ENCODE results near the gene DEGS1. TPM values are rescaled to one million over a fixed set of nuclear protein-coding genes. Genes with fewer than 3 reads are reported as not detected.

Gene DEGS1
- total RNA-seq, 1 experiment from 2014 or later: 59.8 TPM

- H3K9ac ChIP-seq (ENCODE audit: extremely low read depth, insufficient read length, low read length): no peak overlapping the region
- H3K23me2 ChIP-seq (ENCODE audit: insufficient read length, low read depth, low read length, poor library complexity, severe bottlenecking): no peaks in the 10 kb centered on the region
- no peaks in the 10 kb centered on the region for H3K79me1 ChIP-seq (ENCODE audit: insufficient read depth, low read depth, low read length, poor library complexity, severe bottlenecking)
- H2BK15ac ChIP-seq (ENCODE audit: low read depth, low read length): no peak overlapping the region
- TF ChIP-seq, protein P1, sequence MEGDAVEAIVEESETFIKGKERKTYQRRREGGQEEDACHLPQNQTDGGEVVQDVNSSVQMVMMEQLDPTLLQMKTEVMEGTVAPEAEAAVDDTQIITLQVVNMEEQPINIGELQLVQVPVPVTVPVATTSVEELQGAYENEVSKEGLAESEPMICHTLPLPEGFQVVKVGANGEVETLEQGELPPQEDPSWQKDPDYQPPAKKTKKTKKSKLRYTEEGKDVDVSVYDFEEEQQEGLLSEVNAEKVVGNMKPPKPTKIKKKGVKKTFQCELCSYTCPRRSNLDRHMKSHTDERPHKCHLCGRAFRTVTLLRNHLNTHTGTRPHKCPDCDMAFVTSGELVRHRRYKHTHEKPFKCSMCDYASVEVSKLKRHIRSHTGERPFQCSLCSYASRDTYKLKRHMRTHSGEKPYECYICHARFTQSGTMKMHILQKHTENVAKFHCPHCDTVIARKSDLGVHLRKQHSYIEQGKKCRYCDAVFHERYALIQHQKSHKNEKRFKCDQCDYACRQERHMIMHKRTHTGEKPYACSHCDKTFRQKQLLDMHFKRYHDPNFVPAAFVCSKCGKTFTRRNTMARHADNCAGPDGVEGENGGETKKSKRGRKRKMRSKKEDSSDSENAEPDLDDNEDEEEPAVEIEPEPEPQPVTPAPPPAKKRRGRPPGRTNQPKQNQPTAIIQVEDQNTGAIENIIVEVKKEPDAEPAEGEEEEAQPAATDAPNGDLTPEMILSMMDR (conservative IDR thresholded peaks at IDR 0.05): no peak
- Mint-ChIP-seq H3K9me3 (no peaks in the 10 kb centered on the region), H3K4me3 (no peak overlapping the region), H3K27ac (no peak overlapping the region), H3K4me1 (peaks cover 25% of the 10 kb centered on the region in 2 experiments), H3K27me3 (ENCODE audit: low read depth) (peaks cover 7% of the 10 kb centered on the region), H3K36me3 (ENCODE audit: insufficient read depth in 1 of 3, low read depth in 3 of 3) (no peaks in the 10 kb centered on the region)
- H4K91ac ChIP-seq (ENCODE audit: insufficient read length, low read depth, low read length): no peak overlapping the region
- H2AFZ ChIP-seq (ENCODE audit: low read length): no peak overlapping the region
- no peaks in the 10 kb centered on the region for H3K9me3 ChIP-seq (ENCODE audit: control insufficient read depth, low read depth, low read length)
- H3K4ac ChIP-seq (ENCODE audit: low read depth, low read length): no peak overlapping the region
- H2BK120ac ChIP-seq (ENCODE audit: low read depth, low read length, poor library complexity, severe bottlenecking): no peak overlapping the region
- no peak overlapping the region for H2AK5ac ChIP-seq (ENCODE audit: insufficient read length, low read length)
- no peaks in the 10 kb centered on the region for H4K20me1 ChIP-seq (ENCODE audit: control insufficient read depth, insufficient read depth, insufficient read length)
- H4K8ac ChIP-seq (replicated peaks; ENCODE audit: insufficient read length, low read depth, low read length): no peak overlapping the region
- H2BK5ac ChIP-seq (ENCODE audit: insufficient read length, low read length): no peak overlapping the region
- H3K79me2 ChIP-seq (ENCODE audit: insufficient read depth, low read length): no peaks in the 10 kb centered on the region
- H3K23ac ChIP-seq (ENCODE audit: insufficient read length, low read depth, low read length): no peak overlapping the region
- H2BK20ac ChIP-seq (ENCODE audit: low read depth, low read length, poor library complexity, severe bottlenecking): no peak overlapping the region
- no peaks in the 10 kb centered on the region; the same call in 1 of the 2 replicates for H3K27me3 ChIP-seq (ENCODE audit: insufficient read depth, low read length)
- H3K27ac ChIP-seq (ENCODE audit: insufficient read length, low read depth, low read length): no peak overlapping the region
- H3K18ac ChIP-seq (ENCODE audit: insufficient read length, low read depth, low read length): no peak overlapping the region
- H3K56ac ChIP-seq (ENCODE audit: insufficient read length, low read depth, low read length): no peak overlapping the region
- no peak for DNase-seq
- H3T11ph ChIP-seq (ENCODE audit: low read length): no peak overlapping the region
- no peak overlapping the region for H3K4me2 ChIP-seq (ENCODE audit: insufficient read depth, insufficient read length, low read length)
- WGBS (ENCODE audit: extremely low coverage, insufficient read length, low lambda C conversion rate): no CpG with 5 or more reads among the region's 7 CpGs
- H2BK12ac ChIP-seq (ENCODE audit: insufficient read length, low read depth, low read length): no peak overlapping the region
- no peak overlapping the region for H3K14ac ChIP-seq (ENCODE audit: insufficient read depth, low read length)
- peaks cover 5% of the 10 kb centered on the region; the same call in 1 of the 2 replicates for H3K4me1 ChIP-seq (ENCODE audit: insufficient read depth, low read length)
- no peak overlapping the region for H4K5ac ChIP-seq (ENCODE audit: insufficient read length, low read depth, low read length)
Observed at GRCh38 chr1:224219612-224220059, 36.6 kb downstream of the DEGS1 start.
